Endothelial cell of umbilical vein (primary cell): Measurements from ENCODE around the gene TSPAN15. TPM values are rescaled to one million over a fixed set of nuclear protein-coding genes. Genes with fewer than 3 reads are reported as not detected.

ENCODE experiments used
- BruUV-seq: library from RNA; stranded (reverse); fragments of 400-500 nt; replicated peaks from 2 replicates; lab custom pipeline; 2021; lab: Mats Ljungman, UMichigan
- CTCF ChIA-PET: fragments of 300-600, 350-600 bp; sonication (Branson Sonifier 250); formaldehyde crosslinking; loops from one replicate; lab custom pipeline; 2021; ENCODE audit warnings: antibody characterized with exemption, inconsistent platforms; lab: Charles Lee
- POLR2A ChIA-PET: fragments of 300-600, 350-600 bp; sonication (Branson Sonifier 250); formaldehyde crosslinking; loops from one replicate; lab custom pipeline; 2021; ENCODE audit warnings: antibody characterized with exemption, inconsistent platforms; lab: Charles Lee
- DNase-seq: peaks from one replicate; pipeline ENCODE4 v3.0.0-alpha.2; 2011; ENCODE audit warnings: low read depth, low spot score
- FAIRE-seq: peaks from 2 replicates; lab custom pipeline; 2011; peaks lifted over from hg19 to GRCh38; lab: Jason Lieb, UNC
- H2AFZ ChIP-seq: 2 replicates; pipeline ENCODE4 v1.6.0; 2012; ENCODE audit warnings: low read depth, low read length, control low read depth, inconsistent platforms
- H3K27ac ChIP-seq: 2 replicates; pipeline ENCODE4 v1.5.1; 2011; ENCODE audit warnings: low read depth, mild to moderate bottlenecking, control low read depth, low read length, moderate library complexity; ENCODE audit not compliant: insufficient read depth
- H3K27me3 ChIP-seq, 2 experiments: 2 replicates each; pipeline versions ENCODE4 v1.6.0 to v1.6.1; 2011; ENCODE audit warnings: low read length in 2 of 2, mixed read lengths in 1 of 2; ENCODE audit not compliant: control insufficient read depth in 2 of 2, insufficient read depth in 2 of 2
- H3K36me3 ChIP-seq, 2 experiments: 2 replicates in 1 of 2; 3 replicates in 1 of 2; pipeline ENCODE4 v1.5.1; 2011; ENCODE audit warnings: low read length in 2 of 2, mild to moderate bottlenecking in 1 of 2, moderate library complexity in 1 of 2; ENCODE audit not compliant: control insufficient read depth in 2 of 2, insufficient read depth in 2 of 2; ENCODE audit errors: extremely low read depth in 1 of 2
- H3K4me1 ChIP-seq: 3 replicates; pipeline ENCODE4 v1.5.1; 2011; ENCODE audit warnings: mild to moderate bottlenecking, low read length; ENCODE audit not compliant: control insufficient read depth, insufficient read depth; ENCODE audit errors: extremely low read depth
- H3K4me2 ChIP-seq: 2 replicates; pipeline ENCODE4 v1.6.1; 2011; ENCODE audit warnings: low read length, control low read depth, mixed read lengths; ENCODE audit not compliant: insufficient read depth
- H3K4me3 ChIP-seq, 3 experiments: fragments of 200-600 bp in 1 of 3; sonication (generic), shearing (Covaris generic) in 1 of 3; replicated peaks in 1 of 3; 2 replicates each; pipeline ENCODE4 v1.5.1; 2011 to 2016; ENCODE audit warnings: control low read depth in 3 of 3, low read length in 3 of 3, mild to moderate bottlenecking in 2 of 3, inconsistent platforms in 1 of 3, low read depth in 1 of 3, moderate library complexity in 1 of 3; ENCODE audit not compliant: insufficient read depth in 1 of 3
- H3K79me2 ChIP-seq: 2 replicates; pipeline ENCODE4 v1.6.0; 2012; ENCODE audit warnings: low read length, inconsistent platforms; ENCODE audit not compliant: control insufficient read depth, insufficient read depth
- H3K9ac ChIP-seq: replicated peaks from 2 replicates; pipeline ENCODE3; 2011; ENCODE audit warnings: low read length, control low read depth; ENCODE audit not compliant: insufficient read depth; ENCODE audit errors: extremely low read depth
- H3K9me1 ChIP-seq: replicated peaks from 3 replicates; pipeline ENCODE4 v1.6.0; 2011; ENCODE audit warnings: mild to moderate bottlenecking, low read length; ENCODE audit not compliant: control insufficient read depth, insufficient read depth; ENCODE audit errors: extremely low read depth
- H3K9me3 ChIP-seq: replicated peaks from 2 replicates; pipeline ENCODE4 v1.5.1; 2012; ENCODE audit warnings: low read length, inconsistent platforms; ENCODE audit not compliant: control insufficient read depth, insufficient read depth
- H4K20me1 ChIP-seq: replicated peaks from 2 replicates; pipeline ENCODE3; 2011; ENCODE audit warnings: mild to moderate bottlenecking, low read length; ENCODE audit not compliant: control insufficient read depth, insufficient read depth; ENCODE audit errors: extremely low read depth
- EZH2 ChIP-seq: IDR thresholded peaks from 2 replicates; pipeline ENCODE4 v1.6.1; 2012; ENCODE audit warnings: borderline replicate concordance, low read depth, mild to moderate bottlenecking, moderate library complexity, low read length, inconsistent platforms; ENCODE audit not compliant: severe bottlenecking
- FOS ChIP-seq: IDR thresholded peaks from 2 replicates; pipeline ENCODE4 v1.6.1; 2011; ENCODE audit warnings: mild to moderate bottlenecking, low read length, moderate library complexity, borderline replicate concordance; ENCODE audit not compliant: insufficient read depth
- GATA2 ChIP-seq: IDR thresholded peaks from 2 replicates; pipeline ENCODE4 v1.7.0; 2011; ENCODE audit warnings: low read depth, mild to moderate bottlenecking, moderate library complexity, mixed read lengths, low read length; ENCODE audit not compliant: insufficient read length, insufficient read depth
- JUN ChIP-seq: IDR thresholded peaks from 2 replicates; pipeline ENCODE4 v1.6.1; 2011; ENCODE audit warnings: borderline replicate concordance, low read depth; ENCODE audit not compliant: insufficient read length, insufficient read depth
- MYC ChIP-seq: IDR thresholded peaks from one replicate; pipeline ENCODE4 v1.6.1; 2011; ENCODE audit warnings: mild to moderate bottlenecking, low read depth, low read length
- POLR2AphosphoS5 ChIP-seq: IDR thresholded peaks from 2 replicates; pipeline ENCODE4 v1.6.1; 2012; ENCODE audit warnings: low read depth, mild to moderate bottlenecking, control low read depth, low read length, moderate library complexity; ENCODE audit not compliant: insufficient read depth
- dilution Hi-C: fragments of 300-500 bp; cut with MboI; formaldehyde crosslinking; loops from one replicate; pipeline ENCODE4 v1.15.0; 2019; ENCODE audit warnings: low sequenced_read_pairs; ENCODE audit not compliant: extremely low pct_ligation_motif_present
- intact Hi-C: fragments of 100-400 bp; cut with micrococcal nuclease; formaldehyde crosslinking; loops from one replicate; pipeline ENCODE4 v1.10.0; 2022
- polyA plus RNA-seq, 4 experiments: library from polyadenylated mRNA; depleted of rRNA in 3 of 4; stranded (reverse) in 3 of 4; unstranded in 1 of 4; fragments of >200 nt; gene quantifications; 2 replicates each; pipeline versions ENCODE4 v1.2.1 to v1.2.3, GENCODE V29; 2011 to 2012; ENCODE audit warnings: missing spikeins in 1 of 4
- total RNA-seq: library from RNA; stranded (reverse); gene quantifications from 2 replicates; pipeline ENCODE4 v1.2.3, GENCODE V29; 2021
- TF ChIP-seq, protein P1 (sequence below), 2 donors: IDR thresholded peaks; 1 replicate in 1 of 2; 2 replicates in 1 of 2; pipeline ENCODE4 v1.5.1; 2011; ENCODE audit warnings: low read length in 2 of 2, mild to moderate bottlenecking in 2 of 2, moderate library complexity in 2 of 2, control low read depth in 1 of 2, inconsistent platforms in 1 of 2, low read depth in 1 of 2; ENCODE audit not compliant: insufficient read depth in 1 of 2; ENCODE audit errors: extremely low read depth in 1 of 2

TSPAN15 gene
- total and polyA plus RNA-seq, 2 donors (not counting 3 experiments of a cell fraction or from before 2014, with no cell fraction given): 78.4 to 189 TPM

DNA sequence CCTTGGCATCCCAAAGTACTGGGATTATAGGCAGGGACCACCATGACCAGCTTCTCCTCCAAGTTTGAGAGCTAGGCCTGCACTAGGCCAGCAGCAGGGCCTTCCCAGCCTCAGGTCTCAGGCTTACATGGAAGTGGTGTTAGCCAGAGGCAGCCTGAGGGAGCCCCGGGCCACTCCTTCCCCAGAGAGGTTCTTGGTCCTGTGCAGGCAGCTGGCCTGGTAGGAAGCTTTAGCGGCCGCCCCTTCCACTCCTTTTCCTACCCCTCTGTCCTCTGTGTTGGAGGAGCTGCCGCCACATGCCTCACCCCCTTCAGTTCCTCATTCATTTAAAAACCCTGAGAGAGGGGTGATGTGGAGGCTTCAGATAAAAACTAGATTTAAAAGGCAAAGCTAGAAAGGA, 40.3 kb downstream of the TSPAN15 start:
- H3K36me3 ChIP-seq: peaks cover 0 to 3% of the 10 kb centered on the region in 2 experiments
- no peak overlapping the region for H3K27ac ChIP-seq
- DNase-seq (no peak), FAIRE-seq (no peak)
- H3K4me3 ChIP-seq: no peak overlapping the region
- dilution Hi-C loops (no loop called here), intact Hi-C loops (no loop called here)
- no peaks in the 10 kb centered on the region for H3K9me1 ChIP-seq
- H3K9me3 ChIP-seq: no peaks in the 10 kb centered on the region
- ChIA-PET POLR2A (no interaction called here), CTCF (interaction anchor here (1.0 to 3.2 kb wide), 4 partner anchors 11 to 43 kb away, joined by 3 to 11 read pairs (median 3); no protein-coding TSS in a partner anchor)
- H3K79me2 ChIP-seq: no peaks in the 10 kb centered on the region
- TF ChIP-seq POLR2AphosphoS5 (no peak), EZH2 (no peak), FOS (no peak), JUN (no peak), MYC (no peak), GATA2 (no peak)
- TF ChIP-seq, protein P1, sequence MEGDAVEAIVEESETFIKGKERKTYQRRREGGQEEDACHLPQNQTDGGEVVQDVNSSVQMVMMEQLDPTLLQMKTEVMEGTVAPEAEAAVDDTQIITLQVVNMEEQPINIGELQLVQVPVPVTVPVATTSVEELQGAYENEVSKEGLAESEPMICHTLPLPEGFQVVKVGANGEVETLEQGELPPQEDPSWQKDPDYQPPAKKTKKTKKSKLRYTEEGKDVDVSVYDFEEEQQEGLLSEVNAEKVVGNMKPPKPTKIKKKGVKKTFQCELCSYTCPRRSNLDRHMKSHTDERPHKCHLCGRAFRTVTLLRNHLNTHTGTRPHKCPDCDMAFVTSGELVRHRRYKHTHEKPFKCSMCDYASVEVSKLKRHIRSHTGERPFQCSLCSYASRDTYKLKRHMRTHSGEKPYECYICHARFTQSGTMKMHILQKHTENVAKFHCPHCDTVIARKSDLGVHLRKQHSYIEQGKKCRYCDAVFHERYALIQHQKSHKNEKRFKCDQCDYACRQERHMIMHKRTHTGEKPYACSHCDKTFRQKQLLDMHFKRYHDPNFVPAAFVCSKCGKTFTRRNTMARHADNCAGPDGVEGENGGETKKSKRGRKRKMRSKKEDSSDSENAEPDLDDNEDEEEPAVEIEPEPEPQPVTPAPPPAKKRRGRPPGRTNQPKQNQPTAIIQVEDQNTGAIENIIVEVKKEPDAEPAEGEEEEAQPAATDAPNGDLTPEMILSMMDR (IDR thresholded peaks at IDR 0.05; ENCODE audit: extremely low read depth in 1 of 2, insufficient read depth in 1 of 2, low read depth in 1 of 2, low read length in 2 of 2): no peak
- BruUV-seq: no TSS peak
- H4K20me1 ChIP-seq: no peaks in the 10 kb centered on the region
- no peak overlapping the region for H3K9ac ChIP-seq
- no peak overlapping the region for H2AFZ ChIP-seq
- no peaks in the 10 kb centered on the region for H3K27me3 ChIP-seq
- no peaks in the 10 kb centered on the region for H3K4me1 ChIP-seq
- no peak overlapping the region for H3K4me2 ChIP-seq
